Hematopoietic multipotent progenitor cell treated with erythropoietin and hydrocortisone succinate and interleukin-3 and kit ligand, for 15 days (in vitro differentiated cells): ENCODE data around the gene MSMO1.
"Not testable (repeated sequence)": the region's sequence is repeated elsewhere in the genome, so short reads cannot be mapped to it uniquely, and the experiment has no call there.

Experiments used
- DNase-seq: peaks from one replicate; pipeline ENCODE4 v3.0.0-alpha.2; 2015; ENCODE audit warnings: low spot score

MSMO1 gene

GRCh38 chr4:165324918-165325304 is 2.6 kb upstream of the MSMO1 start:
- no peak for DNase-seq

- DNase-seq, result peak; percentile 41
These were observed 1.5 kb upstream of the MSMO1 start for GRCh38 chr4:165325732-165326512.

- no peak for DNase-seq
These were observed 648 bp upstream of the MSMO1 start for GRCh38 chr4:165326831-165327210.

GRCh38 chr4:165328101-165328425 is 594 bp downstream of the MSMO1 start:
- DNase-seq, result no peak

GRCh38 chr4:165328708-165329107 is 1.2 kb downstream of the MSMO1 start:
- DNase-seq, result no peak

- no peak for DNase-seq
These were observed 2.6 kb downstream of the MSMO1 start for GRCh38 chr4:165330071-165330470.

GRCh38 chr4:165330666-165331065 is 3.2 kb downstream of the MSMO1 start:
- no peak for DNase-seq

GRCh38 chr4:165331359-165331758 is 3.9 kb downstream of the MSMO1 start:
- DNase-seq, result no peak

- DNase-seq, result no peak
These were observed 4.4 kb downstream of the MSMO1 start for GRCh38 chr4:165331823-165332222.

GRCh38 chr4:165332502-165332901 is 5.0 kb downstream of the MSMO1 start:
- no peak for DNase-seq

GRCh38 chr4:165335163-165335703 is 7.8 kb downstream of the MSMO1 start:
- no peak for DNase-seq

GRCh38 chr4:165336743-165337142 is 9.3 kb downstream of the MSMO1 start:
- DNase-seq, result no peak

- DNase-seq, result not testable (repeated sequence)
These were observed 14.9 kb downstream of the MSMO1 start for GRCh38 chr4:165342340-165342739.

- peak; percentile 53 for DNase-seq
These were observed 16.1 kb downstream of the MSMO1 start for GRCh38 chr4:165343353-165344191.

- DNase-seq, result no peak
These were observed 18.4 kb downstream of the MSMO1 start for GRCh38 chr4:165345666-165346417.

GRCh38 chr4:165347647-165348569 is 20.4 kb downstream of the MSMO1 start:
- no peak for DNase-seq

GRCh38 chr4:165351359-165352130 is 24.1 kb downstream of the MSMO1 start:
- no peak for DNase-seq

GRCh38 chr4:165355900-165356300 is 28.4 kb downstream of the MSMO1 start:
- no peak for DNase-seq

- DNase-seq, result no peak
These were observed 32.0 kb downstream of the MSMO1 start for GRCh38 chr4:165359506-165359905.

- DNase-seq, result no peak
These were observed 32.7 kb downstream of the MSMO1 start for GRCh38 chr4:165360041-165360695.
